GM13977 (cell line): ENCODE measurements around the gene PPP2R3A.
A peak's percentile ranks its signal among the peaks of the same experiment; 100 is the strongest.
"Not testable (repeated sequence)": the region's sequence is repeated elsewhere in the genome, so short reads cannot be mapped to it uniquely, and the experiment has no call there.

Source experiments
- DNase-seq: peaks from one replicate; pipeline ENCODE4 v3.0.0; 2012; ENCODE audit warnings: low spot score
- in situ Hi-C: fragments of 300-500 bp; cut with MboI; formaldehyde crosslinking; loops from one replicate; pipeline ENCODE4 v1.12.0; 2022; ENCODE audit warnings: low sequenced_read_pairs, low pct_unique_long_range_greater_than_20kb, mixed read lengths, inconsistent platforms; ENCODE audit not compliant: unreplicated experiment
- TF ChIP-seq, protein P1 (sequence below): IDR thresholded peaks from 2 replicates; pipeline ENCODE4 v1.5.1; 2012; ENCODE audit warnings: mild to moderate bottlenecking, control low read depth; ENCODE audit not compliant: insufficient read depth; ENCODE audit errors: extremely low read depth, missing control alignments

PPP2R3A gene

GRCh38 chr3:136074546-136075170 is 109.1 kb downstream of the PPP2R3A start:
- TF ChIP-seq, protein P1, sequence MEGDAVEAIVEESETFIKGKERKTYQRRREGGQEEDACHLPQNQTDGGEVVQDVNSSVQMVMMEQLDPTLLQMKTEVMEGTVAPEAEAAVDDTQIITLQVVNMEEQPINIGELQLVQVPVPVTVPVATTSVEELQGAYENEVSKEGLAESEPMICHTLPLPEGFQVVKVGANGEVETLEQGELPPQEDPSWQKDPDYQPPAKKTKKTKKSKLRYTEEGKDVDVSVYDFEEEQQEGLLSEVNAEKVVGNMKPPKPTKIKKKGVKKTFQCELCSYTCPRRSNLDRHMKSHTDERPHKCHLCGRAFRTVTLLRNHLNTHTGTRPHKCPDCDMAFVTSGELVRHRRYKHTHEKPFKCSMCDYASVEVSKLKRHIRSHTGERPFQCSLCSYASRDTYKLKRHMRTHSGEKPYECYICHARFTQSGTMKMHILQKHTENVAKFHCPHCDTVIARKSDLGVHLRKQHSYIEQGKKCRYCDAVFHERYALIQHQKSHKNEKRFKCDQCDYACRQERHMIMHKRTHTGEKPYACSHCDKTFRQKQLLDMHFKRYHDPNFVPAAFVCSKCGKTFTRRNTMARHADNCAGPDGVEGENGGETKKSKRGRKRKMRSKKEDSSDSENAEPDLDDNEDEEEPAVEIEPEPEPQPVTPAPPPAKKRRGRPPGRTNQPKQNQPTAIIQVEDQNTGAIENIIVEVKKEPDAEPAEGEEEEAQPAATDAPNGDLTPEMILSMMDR: no peak
- no peak for DNase-seq
- in situ Hi-C loops: loop anchor here (10.0 kb wide), 2 partner anchors 680 to 950 kb away; partner anchors contain the start of gene STAG1

GRCh38 chr3:136075218-136075808 is 109.8 kb downstream of the PPP2R3A start:
- TF ChIP-seq, protein P1: peak; percentile 89
- in situ Hi-C loops: loop anchor here (10.0 kb wide), 2 partner anchors 679 to 949 kb away; partner anchors contain the start of gene STAG1
- DNase-seq: peak; percentile 51

DNA sequence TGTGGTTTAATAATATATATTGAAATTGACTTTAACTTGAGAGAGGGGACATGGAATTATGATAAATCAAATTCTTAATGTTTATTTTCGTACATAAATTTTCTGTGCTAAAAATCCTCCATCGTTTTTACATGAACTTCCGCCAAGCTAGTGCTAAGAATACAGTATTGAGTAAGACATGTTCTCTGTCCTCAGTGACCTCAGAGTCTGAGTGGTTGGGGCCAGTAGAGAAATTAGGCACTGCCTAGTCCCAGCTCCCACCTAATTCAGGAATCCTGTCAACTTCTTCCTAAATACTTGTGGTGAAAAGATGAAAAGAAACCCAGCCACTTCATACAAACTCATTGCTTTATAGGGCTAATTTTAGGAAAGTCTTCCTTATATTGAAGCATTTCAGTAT is 110.3 kb downstream of the PPP2R3A start:
- TF ChIP-seq, protein P1: no peak
- DNase-seq: no peak
- in situ Hi-C loops: loop anchor here (10.0 kb wide), 2 partner anchors 679 to 949 kb away; partner anchors contain the start of gene STAG1

DNA sequence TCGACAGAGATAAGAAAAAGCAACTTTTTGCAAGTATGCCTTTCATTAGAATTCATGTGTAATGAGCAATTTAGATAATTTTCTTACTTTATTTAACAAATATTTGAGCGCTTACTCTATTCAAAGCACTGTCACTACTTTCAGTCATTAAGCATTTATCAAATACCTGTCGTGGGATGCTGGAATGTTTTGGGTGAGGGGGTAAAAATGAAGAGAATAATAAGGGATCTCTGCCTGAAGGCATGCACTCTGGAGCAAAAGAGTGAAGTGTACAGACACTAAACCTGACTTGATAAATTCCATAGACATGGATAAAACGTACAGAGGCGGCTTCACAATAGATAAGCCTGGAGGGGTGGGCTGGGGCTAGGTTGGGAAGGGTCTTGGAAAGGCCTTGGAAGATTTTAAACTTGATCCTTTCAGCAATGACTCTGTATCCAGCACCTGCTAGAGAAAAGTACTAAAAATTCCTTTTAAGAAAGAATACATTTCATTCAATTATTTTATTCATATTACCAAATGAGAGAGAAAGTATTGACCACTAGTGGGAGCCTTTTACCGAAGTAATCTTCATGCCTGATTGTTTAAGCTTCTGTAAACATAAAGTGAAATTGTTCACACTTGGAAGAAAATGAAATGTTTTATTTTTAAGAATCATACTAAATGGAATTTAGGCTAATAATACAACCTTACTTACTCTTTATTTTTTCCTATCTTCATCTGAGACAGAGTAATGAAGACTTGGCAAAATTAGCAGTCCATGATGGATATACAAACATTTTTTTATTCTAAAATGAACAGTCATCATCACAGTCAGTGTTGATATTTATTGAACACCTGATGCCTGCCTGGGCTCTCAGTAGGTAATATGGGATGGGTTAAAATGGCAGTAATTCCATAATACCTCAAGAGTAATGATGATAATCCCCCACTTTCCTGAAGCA is 113.2 kb downstream of the PPP2R3A start:
- DNase-seq: peak; percentile 35
- in situ Hi-C loops: loop anchor here (10.0 kb wide), 2 partner anchors 676 to 946 kb away; partner anchors contain the start of gene STAG1
- TF ChIP-seq, protein P1: peak; percentile 65

DNA sequence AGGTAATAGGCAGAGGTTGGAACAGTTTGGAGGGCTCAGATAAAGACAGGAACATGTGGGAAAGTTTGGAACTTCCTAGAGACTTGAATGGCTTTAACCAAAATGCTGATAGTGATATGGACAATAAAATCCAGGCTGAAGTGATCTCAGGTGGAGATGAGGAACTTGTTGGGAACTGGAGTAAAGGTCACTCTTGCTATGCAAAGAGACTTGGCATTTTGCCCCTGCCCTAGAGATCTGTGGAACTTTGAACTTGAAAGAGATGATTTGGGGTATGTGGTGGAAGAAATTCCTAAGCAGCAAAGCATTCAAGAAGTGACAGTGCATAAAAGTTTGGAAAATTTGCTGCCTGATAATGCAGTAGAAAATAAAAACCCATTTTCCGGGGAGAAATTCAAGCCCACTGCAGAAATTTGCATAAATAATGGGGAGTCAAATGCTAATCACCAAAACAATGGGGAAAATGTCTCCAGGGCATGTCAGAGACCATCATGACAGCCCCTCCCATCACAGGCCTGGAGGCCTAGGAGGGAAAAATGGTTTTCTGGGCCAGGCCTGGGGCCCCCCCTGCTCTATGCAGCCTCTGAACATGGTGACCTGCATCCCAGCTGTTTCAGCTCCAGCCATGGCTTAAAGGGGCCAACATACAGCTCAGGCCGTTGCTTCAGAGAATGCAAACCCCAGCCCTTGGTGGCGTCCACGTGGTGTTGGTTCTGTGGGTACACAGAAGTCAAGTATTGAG is 118.3 kb downstream of the PPP2R3A start:
- in situ Hi-C loops, DNase-seq: not testable (repeated sequence)

DNA sequence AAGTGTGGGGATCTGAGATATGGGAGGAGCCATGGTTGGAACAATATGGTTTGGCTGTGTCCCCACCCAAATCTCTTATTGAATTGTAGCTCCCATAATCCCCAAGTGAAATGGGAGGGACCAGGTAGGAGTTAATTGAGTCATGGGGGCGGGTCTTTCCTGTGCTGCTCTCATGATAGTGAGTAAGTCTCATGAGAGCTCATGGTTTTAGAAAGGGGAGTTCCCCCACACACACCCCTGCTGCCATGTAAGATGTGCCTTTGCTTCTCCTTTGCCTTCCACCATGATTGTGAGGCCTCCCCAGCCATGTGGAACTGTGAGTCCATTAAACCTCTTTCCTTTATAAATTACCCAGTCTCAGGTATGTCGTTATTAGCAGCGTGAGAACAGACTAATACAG is 119.5 kb downstream of the PPP2R3A start:
- in situ Hi-C loops, DNase-seq: not testable (repeated sequence)

DNA sequence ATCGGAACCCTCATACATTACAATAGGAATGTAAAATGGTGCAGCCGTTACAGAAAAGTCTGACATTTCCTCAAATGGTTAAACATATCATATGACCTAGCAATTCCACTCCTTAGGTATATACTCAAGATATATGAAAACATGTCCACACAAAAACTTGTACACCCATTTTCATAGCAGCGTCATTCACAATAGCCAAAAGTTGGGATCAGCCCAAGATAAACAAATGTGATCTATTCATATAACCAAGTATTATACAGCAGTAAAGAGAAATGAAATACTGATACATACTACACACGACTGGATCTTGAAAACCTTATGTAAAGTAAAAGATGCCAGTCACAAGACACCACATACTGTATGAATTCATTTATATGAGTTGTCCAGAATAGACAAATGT is 128.2 kb downstream of the PPP2R3A start:
- in situ Hi-C loops: loop anchor here (10.0 kb wide), 1 partner anchor 651 kb away; no protein-coding TSS in a partner anchor
- DNase-seq: no peak
- TF ChIP-seq, protein P1: no peak
